NCI-H446 (cell line): ENCODE results near the gene RAB26.
"Not testable (repeated sequence)": the region's sequence is repeated elsewhere in the genome, so short reads cannot be mapped to it uniquely, and the experiment has no call there.

Experiments
- DNase-seq, 2 experiments: peaks; one replicate each; lab custom pipeline; 2025; lab: John Stamatoyannopoulos, UW

RAB26 gene, protein sequence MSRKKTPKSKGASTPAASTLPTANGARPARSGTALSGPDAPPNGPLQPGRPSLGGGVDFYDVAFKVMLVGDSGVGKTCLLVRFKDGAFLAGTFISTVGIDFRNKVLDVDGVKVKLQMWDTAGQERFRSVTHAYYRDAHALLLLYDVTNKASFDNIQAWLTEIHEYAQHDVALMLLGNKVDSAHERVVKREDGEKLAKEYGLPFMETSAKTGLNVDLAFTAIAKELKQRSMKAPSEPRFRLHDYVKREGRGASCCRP

DNA sequence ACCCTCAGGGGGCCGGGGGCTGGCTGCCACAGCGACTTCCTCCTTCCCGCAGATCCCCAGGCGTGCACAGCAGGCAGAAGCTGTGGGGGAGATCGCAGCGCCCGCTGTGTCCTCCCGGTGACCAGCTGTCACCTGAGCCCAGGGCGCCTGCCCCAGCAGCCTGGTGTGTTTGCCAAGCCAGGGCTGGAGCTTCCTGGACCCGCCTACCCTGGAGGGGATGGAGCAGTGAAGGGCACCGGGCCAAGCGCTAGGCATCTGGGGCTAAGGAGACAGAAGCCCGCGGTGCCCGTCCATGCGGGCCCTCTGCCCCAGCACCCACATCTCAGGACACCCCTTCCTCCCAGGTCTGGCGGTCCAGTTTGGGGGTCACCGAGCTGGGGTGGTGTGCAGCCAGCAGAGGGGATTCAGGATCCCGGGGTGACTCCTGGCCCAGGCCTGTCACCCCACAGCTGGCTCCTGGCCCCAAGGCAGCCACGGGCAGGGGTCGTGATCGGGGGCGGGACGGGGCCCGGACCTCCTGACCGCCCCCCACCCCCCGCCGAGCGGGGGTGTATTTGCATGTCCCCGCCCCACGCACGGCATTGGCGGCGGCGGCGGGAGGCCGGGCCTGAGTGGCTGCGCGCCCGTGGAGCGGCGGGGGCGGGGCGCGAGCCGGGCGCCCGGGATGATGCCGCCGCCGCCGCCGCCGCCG lies at the start of gene RAB26:
TSS of gene RAB26 (plus strand) at position 645 of the 691 bp plus-strand sequence. CDS start 159 bp downstream, outside the sequence.
- peak; percentile 89 to 96 for DNase-seq

DNA sequence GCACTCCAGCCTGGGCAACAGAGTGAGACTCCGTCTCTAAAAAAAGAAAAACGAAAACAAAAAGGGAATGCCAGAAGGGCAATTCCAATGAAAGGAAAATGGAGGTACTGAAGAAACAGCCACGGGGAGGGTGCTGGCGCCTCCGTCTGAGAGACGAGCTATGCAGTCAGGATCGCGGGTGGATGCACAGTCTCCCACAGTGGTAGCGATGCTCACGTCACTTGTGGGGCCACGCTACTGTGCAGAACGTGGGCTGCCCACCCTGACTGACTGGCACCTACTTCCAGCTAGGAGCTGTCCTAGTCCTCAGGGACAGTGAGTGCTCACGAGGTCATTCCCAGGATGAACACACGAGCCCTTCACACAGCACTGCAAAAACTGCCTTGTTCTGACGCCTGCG lies 46.8 kb upstream of the RAB26 start:
- not testable (repeated sequence) for DNase-seq

DNA sequence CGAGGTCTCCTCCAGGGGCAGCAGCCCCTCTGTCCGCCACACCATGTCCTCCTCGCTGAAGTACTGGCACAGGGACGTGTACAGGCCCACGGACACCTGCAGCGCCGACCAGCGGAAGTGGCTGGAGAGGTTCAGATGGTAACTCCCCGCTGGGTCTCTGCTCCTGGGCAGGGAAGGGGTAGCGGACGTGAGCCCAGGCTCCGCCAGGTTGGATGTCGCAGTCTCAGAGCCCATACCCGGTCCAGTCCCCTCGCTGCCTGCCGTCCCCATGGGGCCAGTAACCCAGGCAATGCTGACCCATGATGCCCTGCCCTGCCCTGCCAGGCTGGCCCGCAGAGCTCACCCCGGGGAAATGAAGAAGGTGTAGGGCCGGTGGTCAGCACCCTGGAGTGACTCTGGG lies 46.0 kb upstream of the RAB26 start:
- no peak for DNase-seq

DNA sequence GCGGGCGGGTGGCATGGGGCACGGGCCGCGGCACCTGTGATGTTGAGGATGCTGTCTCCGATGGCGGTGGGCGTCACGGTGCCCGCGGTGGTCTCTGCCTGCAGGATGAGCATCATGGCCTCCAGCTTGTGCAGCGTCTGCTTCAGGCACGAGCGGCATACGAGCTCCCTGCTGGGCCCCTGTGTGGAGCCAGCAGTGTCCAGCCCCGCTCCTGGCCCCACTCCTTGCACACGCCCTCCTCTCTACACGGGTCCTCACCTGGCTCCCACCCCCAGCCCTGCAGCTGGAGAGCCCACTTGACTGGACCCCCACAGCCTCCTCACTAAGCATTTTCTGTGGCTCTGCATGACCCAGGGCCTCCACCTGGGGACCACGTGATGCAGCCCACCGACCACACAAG lies 44.0 kb upstream of the RAB26 start:
- DNase-seq: not testable (repeated sequence)

DNA sequence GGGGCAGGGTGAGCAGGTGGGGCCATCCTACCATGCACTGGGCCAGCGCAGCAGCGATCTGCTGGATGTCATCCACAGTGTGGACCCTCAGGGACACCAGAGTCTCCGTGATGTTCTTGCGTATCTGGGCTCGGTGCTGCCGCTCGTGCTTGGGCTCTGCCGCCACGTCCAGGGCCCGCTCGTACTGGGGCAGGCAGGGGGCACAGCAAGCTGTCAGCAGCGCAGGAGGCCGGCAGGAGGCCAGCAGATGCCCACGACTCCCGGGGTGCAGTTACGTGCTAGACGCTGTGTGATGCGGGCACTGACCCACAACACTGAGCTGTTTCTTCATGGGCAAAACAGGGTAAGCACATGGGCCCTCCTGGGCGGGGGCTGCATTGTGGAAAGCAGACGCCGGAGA lies 43.1 kb upstream of the RAB26 start:
- DNase-seq: not testable (repeated sequence)

DNA sequence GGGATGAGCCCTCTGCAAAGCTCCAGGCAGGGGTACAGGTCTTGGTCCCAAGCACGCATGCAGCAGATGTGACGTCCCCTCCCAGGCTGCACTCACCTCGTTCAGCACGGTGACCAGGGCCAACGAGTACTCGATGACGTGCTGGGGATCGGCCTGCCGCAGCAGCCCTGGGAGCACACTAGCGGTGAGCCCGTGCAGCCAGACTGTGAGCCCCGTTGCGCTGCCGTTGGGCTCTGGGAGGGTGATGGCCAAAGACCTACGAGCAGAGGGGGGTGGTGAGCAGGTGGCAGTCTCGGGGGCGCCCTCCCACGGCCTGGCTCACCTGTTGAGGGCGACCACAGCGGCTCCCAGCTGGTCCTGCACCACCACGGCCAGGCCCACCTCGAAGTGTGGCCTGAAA lies 42.7 kb upstream of the RAB26 start:
- DNase-seq: not testable (repeated sequence)

DNA sequence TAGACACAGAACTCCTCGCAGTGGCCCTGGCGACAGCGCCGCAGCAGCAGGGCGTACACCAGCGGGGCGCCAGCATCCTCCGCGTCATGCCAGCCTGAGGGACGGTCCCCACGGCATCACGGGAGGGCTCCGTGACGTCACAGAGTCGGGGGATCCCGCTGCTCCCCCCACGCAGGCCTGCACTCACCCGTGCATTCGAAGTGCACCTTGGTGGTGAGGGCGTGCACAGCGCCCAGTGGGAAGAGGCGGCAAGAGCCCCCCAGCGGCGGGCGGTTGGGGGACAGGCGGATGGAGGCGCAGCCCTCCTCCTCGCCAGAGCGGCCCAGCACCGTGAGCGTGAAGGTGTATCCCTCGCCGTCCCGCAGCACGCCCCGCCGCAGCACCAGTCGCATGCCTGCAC lies 42.2 kb upstream of the RAB26 start:
- not testable (repeated sequence) for DNase-seq

DNA sequence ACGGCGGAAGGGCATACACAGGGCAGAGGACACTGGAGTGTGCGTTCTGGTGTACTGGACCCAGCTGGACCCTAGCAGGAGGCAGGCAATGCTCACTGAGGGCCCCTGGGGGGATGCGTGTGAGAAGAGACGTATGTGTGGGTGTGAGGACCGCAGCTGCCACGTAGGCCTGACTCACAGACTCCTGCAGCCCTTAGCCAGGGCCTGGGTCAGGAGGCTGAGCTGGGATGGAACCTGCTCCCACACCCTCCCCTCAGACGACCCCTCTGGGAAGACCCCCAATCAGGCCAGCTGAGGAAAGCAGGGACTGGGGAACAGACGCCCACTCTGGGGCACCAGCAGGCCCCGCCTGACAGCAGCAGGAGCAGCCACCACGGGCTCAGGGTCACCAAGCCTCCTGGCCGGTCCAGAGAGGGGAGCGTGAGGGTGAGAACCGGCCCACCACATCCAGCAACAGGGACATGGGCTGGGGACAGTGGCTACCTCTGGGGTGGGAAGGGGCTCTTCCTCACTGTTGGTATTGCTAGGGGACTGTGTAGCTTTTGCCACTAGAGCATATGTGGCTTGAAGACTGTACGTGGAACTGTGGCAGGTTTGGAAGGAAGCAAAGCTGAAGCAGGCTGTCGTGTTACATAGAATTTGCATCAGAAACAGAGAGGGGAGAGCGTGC lies 41.2 kb upstream of the RAB26 start:
- DNase-seq: not testable (repeated sequence)

DNA sequence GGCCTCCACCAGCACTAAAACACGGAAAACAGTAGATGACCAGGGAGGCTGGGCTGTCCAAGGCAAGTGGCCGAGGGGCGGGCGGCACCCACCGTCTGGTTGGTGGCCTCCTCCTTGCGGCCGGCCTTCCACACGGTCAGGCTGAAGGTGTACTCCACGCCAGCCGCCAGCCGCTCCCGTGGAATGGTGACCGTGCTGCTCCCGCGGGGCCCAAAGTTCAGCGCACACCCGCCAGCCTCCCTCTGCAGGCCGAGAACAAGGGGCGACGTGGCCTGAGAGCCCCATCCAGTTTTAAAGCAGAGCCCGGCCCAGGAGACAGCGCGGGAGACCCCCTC lies 40.7 kb upstream of the RAB26 start:
- not testable (repeated sequence) for DNase-seq

DNA sequence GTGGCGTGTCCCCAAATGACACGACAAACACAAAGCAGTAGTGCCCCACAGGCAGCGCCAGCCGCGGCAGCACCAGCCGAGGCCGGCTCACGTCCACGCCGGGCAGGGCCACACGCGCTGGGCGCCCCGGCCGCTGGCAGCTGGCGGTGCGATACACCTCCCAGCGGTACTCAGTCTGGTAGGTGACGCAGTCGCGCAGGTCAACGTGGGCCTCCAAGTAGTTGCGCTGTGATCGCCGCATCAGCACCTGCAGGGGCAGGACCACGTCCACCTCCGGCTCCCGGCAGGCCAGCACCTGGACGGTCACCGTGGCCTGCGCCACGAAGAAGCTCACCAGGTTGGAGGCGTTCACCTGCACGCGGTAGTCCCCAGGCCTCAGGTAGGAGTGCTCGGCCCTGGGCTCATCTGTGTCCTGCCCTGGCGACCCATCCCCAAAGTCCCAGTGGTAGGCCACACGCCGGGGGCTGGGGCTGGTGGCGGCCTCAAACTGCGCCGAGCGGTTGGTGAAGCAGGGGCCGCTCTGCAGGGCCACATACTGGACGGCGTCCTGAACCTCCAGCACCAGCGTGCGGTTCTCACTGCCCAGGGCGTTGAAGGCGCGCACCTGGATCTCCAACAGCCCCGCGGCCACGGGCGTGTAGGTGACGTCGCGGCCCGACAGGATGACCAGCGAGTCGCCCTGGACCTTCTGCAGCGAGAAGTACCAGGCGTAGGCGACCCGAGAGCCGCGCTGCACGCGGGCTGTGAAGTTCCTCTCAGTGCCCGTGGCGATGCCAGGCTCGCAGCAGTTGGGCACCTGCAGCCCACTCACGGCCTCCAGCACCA lies 39.8 kb upstream of the RAB26 start:
- not testable (repeated sequence) for DNase-seq

DNA sequence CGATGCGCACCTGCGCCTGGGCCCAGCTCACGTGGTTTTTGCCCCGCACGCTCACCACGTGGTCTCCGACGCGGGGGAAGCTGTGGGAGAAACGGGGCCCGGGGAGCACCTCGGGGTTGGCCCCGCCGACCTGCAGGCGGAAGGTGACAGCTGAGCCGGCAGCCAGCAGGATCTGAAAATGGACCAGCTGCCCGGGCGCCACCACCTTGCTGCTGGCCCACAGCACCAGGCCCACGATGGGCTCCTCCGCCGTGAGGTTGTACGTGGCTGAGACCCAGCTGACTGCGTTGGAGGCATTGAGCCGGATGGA lies 39.2 kb upstream of the RAB26 start:
- DNase-seq: not testable (repeated sequence)

DNA sequence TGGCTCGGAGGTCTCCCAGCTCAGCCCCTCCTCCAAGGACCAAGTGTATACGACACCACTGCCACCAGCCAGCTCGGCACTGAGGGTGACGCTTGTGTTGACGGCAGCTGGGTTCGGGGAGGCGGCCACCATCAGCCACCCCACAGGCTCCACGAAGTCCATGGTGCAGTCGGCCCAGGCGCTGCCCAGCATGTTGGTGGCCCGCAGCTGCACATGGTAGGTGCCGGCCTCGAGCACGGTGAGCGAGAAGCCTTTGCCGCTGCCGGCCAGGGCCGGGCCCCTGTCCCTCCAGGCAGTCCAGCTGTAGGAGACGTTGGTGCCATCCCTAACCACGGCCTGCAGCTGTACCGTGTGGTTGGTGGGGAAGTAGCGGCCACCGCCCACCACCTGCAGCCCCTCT lies 38.6 kb upstream of the RAB26 start:
- DNase-seq: not testable (repeated sequence)

DNA sequence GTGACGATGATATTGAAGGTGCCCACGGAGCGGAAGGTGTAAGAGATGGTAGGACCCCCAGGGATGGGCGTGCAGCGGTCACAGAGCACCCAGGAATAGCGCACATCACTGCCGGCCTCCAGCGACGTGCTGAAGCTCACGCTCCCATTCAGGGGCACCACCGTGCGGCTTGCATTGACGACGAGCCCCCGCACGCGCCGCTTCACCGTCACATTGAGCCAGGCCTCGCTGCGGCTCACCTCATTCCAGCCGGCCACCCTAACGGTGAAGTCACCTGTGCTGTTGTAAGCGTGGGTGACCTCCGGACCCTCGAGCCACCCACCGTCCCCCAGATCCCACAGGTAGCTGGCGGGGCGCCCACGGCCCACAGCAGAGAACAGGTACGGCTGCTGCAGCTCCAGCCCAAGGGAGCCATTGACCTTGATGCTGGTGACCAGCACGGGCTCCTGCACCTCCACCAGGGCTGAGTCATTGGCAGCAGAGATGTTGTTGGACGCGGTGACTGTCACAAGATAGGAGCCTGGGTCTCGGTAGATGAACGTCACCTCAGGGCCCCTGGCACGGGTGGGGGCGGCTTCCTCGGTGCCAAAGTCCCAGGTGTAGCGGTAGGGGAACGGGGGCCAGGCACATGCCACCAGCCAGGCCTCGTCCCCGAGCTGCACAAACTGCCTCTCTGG lies 38.0 kb upstream of the RAB26 start:
- DNase-seq: not testable (repeated sequence)

DNA sequence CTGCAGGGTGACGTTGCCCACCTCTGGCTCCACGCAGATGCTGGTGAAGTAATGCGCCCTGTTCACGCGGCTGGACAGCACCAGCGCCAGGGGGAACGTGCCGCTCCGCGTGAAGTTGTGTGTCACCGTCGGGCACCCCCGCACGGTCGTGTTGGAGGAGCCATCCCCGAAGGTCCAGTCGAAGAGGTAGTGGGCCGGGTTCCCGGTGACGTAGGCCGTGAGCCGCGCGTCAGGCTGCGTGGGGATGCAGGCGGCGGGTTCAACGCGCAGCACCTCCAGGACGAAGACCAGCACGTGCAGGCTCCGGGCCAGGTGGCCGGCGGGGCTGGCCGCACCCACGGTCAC lies 37.4 kb upstream of the RAB26 start:
- not testable (repeated sequence) for DNase-seq

DNA sequence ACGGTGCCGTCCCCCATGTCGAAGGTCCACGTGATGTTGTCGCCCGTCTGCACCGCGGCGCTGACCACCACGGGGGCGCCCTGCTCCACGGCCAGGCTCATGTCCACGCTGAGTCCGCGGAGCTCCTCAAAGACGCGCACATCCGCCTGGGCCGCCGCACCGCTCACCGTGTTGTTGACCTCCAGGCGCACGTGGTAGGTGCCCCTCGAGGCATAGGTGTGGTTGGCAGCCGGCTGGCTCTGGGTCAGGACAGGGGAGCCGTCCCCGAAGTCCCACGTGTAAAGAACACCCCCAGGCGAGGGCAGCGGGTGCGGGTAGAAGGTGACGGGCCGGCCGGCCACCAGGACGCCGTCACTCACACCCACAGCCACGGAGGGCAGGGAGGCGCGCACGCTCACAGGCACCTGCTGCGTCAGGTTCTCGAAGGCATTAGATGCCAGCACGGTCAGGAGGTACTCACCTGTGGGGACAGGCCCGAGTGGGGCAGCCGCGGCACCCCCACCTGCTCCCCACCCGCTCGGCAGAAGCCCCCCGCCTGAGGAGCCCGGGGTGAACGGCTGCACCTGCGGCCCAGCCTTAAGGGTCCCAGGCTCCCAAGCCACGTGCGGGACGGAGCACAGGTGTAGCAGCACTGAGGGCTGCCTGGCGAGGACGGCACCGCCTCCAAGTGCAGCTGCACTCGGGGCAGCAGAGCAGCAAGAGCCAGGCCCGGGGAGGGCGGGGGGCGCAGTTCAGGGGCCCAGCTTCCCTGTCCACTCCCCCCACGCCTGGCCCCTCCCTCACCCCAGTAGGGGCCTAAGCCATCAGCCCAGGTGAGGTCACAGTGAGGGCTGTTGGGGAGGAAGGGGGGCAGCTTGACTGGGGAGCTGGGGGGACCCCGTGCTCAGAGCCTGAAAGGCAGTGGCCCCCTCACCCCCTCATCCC lies 36.8 kb upstream of the RAB26 start:
- DNase-seq: not testable (repeated sequence)

DNA sequence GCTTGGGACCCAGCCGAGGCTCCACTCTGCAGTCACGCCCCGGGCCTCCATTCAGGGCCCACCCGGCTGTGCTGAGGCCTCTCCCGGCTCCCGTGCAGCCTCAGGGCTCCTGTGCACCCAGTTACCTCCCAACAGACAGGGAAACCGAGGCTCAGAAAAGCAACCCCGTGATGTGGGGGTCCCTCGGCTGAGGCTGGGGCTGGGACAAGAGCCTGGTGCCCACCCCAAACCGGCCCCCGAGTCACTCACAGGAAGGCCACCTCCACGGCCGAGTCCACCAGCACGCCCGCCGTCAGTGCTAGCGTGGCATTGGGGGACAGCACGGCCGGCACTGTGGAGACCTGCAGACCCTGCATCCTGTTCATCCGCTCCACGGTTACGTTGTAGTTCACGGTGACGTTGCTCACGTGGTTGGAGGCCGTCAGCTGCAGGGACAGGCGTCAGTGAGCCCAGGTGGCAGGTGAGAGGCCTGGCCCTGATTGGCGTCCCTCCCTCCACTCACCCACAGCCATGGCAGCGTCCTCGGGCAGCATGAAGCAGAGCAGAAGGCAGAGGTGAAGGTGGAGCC lies 35.8 kb upstream of the RAB26 start:
- DNase-seq: not testable (repeated sequence)

DNA sequence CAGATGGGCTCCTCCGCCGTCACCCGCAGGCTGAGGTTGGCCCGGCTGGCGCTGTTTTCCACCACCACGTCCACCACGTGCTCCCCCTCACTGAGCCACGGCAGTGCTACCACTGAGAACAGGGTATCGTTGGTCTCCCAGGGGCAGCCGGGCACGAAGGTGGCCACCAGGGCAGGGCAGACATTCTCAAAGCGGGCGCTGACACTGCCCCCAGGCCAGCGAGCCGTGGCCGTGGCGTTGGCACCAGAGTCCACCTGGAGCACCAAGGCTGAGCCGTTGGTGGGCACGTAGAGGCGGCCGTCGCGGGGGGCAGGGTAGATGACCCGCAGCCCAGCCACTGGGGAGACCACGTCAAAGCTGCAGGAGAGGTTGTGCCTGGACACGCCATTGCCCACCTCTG lies 34.2 kb upstream of the RAB26 start:
- not testable (repeated sequence) for DNase-seq

DNA sequence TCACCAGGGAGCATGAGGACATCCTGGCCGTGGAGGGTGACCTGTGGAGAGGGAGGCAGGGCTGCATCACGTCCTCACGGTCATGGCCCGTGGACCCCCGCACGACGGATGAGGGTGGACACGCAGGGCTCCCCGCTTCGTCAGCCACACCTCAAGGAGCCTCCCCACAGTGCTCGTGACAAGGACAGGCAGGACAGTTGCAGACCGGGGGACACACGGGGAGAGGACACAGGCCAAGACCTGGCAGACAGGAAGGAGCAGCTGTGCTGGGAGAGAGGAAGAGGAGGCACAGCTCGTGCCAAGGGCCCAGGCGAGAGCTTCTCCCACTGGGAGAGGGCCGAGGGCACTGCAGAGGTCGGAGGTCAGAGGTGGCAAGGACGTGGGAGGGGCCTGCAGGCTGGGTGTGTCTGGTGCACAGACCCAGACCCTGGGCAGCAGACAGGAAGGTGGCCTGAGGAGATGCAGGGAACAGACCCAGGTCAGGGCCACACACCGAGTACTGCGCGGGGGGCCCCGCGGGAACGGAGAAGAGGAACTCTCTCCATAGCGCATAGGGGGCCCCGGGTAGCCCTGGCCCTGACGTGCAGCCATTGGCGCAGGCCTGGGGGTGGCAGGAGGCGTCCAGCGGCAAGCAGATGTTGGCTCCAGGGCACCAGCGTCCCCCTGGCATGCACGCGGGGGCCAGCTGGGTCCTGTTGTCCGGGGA lies 33.4 kb upstream of the RAB26 start:
- not testable (repeated sequence) for DNase-seq

DNA sequence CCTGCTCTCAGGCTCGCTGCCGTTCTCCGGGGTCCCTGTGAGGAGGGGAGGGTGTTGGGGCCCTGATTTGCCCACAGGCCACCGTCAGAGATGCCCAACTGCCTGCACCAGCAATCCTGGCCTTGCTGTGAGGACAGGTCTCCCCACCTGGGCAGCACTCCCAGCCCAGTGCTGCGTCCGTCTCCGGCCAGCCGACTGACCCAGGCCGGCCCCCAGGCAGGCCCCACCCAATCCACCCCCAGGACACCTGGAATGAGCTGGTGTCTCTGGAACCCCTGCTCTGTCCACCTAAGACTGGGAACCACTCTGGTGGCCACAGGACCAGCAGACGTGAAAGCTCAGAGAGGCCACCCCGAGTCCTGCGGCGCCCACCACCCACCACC lies 32.8 kb upstream of the RAB26 start:
- DNase-seq: no peak

DNA sequence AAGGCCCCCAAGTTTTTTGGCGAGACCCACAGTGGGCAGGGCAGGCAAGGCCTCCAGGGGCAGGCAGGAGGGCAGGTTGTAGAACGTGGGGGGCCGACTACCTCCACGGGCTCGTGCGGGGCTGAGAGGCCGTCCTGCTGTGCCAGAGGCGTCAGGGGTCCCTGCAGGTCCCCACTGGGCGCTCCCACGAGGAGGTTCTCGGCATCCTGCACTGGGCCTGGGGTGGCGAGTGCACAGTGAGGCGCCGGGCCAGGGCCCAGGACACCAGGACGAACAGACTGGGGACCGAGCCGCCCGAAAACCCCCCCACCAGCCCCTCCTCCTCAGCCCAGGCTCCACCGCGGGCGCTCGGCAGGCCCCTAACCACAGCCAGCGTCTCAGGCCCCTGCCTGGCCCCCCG lies 32.0 kb upstream of the RAB26 start:
- DNase-seq: not testable (repeated sequence)
